Stomach (tissue), 4 donors: Measurements from ENCODE around the gene TLK1.

Experiments used
- EP300 ChIP-seq: sonication (generic); formaldehyde crosslinking; IDR thresholded peaks from one replicate; pipeline ENCODE4 v1.6.1; 2017; ENCODE audit warnings: antibody characterized with exemption
- POLR2A ChIP-seq, 4 donors: fragments of 450-650 bp; IDR thresholded peaks; one replicate each; pipeline ENCODE4 v1.6.1; 2016; ENCODE audit warnings: antibody characterized with exemption in 4 of 4, control low read depth in 2 of 4, mild to moderate bottlenecking in 1 of 4, moderate library complexity in 1 of 4
- POLR2AphosphoS5 ChIP-seq, 3 donors: sonication (generic); formaldehyde crosslinking; IDR thresholded peaks; one replicate each; pipeline ENCODE4 v1.6.1; 2016; ENCODE audit warnings: antibody characterized with exemption in 3 of 3

DNA sequence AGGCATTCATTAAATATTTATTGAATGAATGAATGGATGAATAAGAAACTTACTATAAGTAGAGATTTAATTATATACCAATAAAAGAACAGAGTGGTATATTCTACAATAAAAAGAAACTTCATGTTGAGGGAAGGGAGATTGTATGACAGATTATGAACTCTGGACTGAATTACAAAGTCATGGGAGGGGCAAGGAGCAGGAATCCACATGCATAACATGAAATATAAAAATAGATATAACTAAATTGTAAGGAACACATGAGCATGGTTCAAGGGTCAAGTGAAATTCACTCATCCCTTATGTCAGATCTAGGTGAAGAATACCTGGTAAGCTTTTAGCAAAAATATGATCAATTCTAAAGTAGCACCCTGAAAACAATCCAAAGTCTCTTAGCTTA is 27.1 kb upstream of the TLK1 start:
- TF ChIP-seq POLR2AphosphoS5 (IDR thresholded peaks at IDR 0.05) (no peak), POLR2A (IDR thresholded peaks at IDR 0.05) (no peak), EP300 (no peak)
